Endothelial cell of umbilical vein (primary cell): ENCODE data around the gene TIPIN. TPM values are rescaled to one million over a fixed set of nuclear protein-coding genes. Genes with fewer than 3 reads are reported as not detected.

ENCODE experiments used
- BruUV-seq: library from RNA; stranded (reverse); fragments of 400-500 nt; replicated peaks from 2 replicates; lab custom pipeline; 2021; lab: Mats Ljungman, UMichigan
- CTCF ChIA-PET: fragments of 300-600, 350-600 bp; sonication (Branson Sonifier 250); formaldehyde crosslinking; loops from one replicate; lab custom pipeline; 2021; ENCODE audit warnings: antibody characterized with exemption, inconsistent platforms; lab: Charles Lee
- POLR2A ChIA-PET: fragments of 300-600, 350-600 bp; sonication (Branson Sonifier 250); formaldehyde crosslinking; loops from one replicate; lab custom pipeline; 2021; ENCODE audit warnings: antibody characterized with exemption, inconsistent platforms; lab: Charles Lee
- DNase-seq: peaks from one replicate; pipeline ENCODE4 v3.0.0-alpha.2; 2011; ENCODE audit warnings: low read depth, low spot score
- FAIRE-seq: peaks from 2 replicates; lab custom pipeline; 2011; peaks lifted over from hg19 to GRCh38; lab: Jason Lieb, UNC
- H2AFZ ChIP-seq: 2 replicates; pipeline ENCODE4 v1.6.0; 2012; ENCODE audit warnings: low read depth, low read length, control low read depth, inconsistent platforms
- H3K27ac ChIP-seq: 2 replicates; pipeline ENCODE4 v1.5.1; 2011; ENCODE audit warnings: low read depth, mild to moderate bottlenecking, control low read depth, low read length, moderate library complexity; ENCODE audit not compliant: insufficient read depth
- H3K27me3 ChIP-seq, 2 experiments: 2 replicates each; pipeline versions ENCODE4 v1.6.0 to v1.6.1; 2011; ENCODE audit warnings: low read length in 2 of 2, mixed read lengths in 1 of 2; ENCODE audit not compliant: control insufficient read depth in 2 of 2, insufficient read depth in 2 of 2
- H3K36me3 ChIP-seq, 2 experiments: 2 replicates in 1 of 2; 3 replicates in 1 of 2; pipeline ENCODE4 v1.5.1; 2011; ENCODE audit warnings: low read length in 2 of 2, mild to moderate bottlenecking in 1 of 2, moderate library complexity in 1 of 2; ENCODE audit not compliant: control insufficient read depth in 2 of 2, insufficient read depth in 2 of 2; ENCODE audit errors: extremely low read depth in 1 of 2
- H3K4me1 ChIP-seq: 3 replicates; pipeline ENCODE4 v1.5.1; 2011; ENCODE audit warnings: mild to moderate bottlenecking, low read length; ENCODE audit not compliant: control insufficient read depth, insufficient read depth; ENCODE audit errors: extremely low read depth
- H3K4me2 ChIP-seq: 2 replicates; pipeline ENCODE4 v1.6.1; 2011; ENCODE audit warnings: low read length, control low read depth, mixed read lengths; ENCODE audit not compliant: insufficient read depth
- H3K4me3 ChIP-seq, 3 experiments: fragments of 200-600 bp in 1 of 3; sonication (generic), shearing (Covaris generic) in 1 of 3; replicated peaks in 1 of 3; 2 replicates each; pipeline ENCODE4 v1.5.1; 2011 to 2016; ENCODE audit warnings: control low read depth in 3 of 3, low read length in 3 of 3, mild to moderate bottlenecking in 2 of 3, inconsistent platforms in 1 of 3, low read depth in 1 of 3, moderate library complexity in 1 of 3; ENCODE audit not compliant: insufficient read depth in 1 of 3
- H3K79me2 ChIP-seq: 2 replicates; pipeline ENCODE4 v1.6.0; 2012; ENCODE audit warnings: low read length, inconsistent platforms; ENCODE audit not compliant: control insufficient read depth, insufficient read depth
- H3K9ac ChIP-seq: replicated peaks from 2 replicates; pipeline ENCODE3; 2011; ENCODE audit warnings: low read length, control low read depth; ENCODE audit not compliant: insufficient read depth; ENCODE audit errors: extremely low read depth
- H3K9me1 ChIP-seq: replicated peaks from 3 replicates; pipeline ENCODE4 v1.6.0; 2011; ENCODE audit warnings: mild to moderate bottlenecking, low read length; ENCODE audit not compliant: control insufficient read depth, insufficient read depth; ENCODE audit errors: extremely low read depth
- H3K9me3 ChIP-seq: replicated peaks from 2 replicates; pipeline ENCODE4 v1.5.1; 2012; ENCODE audit warnings: low read length, inconsistent platforms; ENCODE audit not compliant: control insufficient read depth, insufficient read depth
- H4K20me1 ChIP-seq: replicated peaks from 2 replicates; pipeline ENCODE3; 2011; ENCODE audit warnings: mild to moderate bottlenecking, low read length; ENCODE audit not compliant: control insufficient read depth, insufficient read depth; ENCODE audit errors: extremely low read depth
- EZH2 ChIP-seq: IDR thresholded peaks from 2 replicates; pipeline ENCODE4 v1.6.1; 2012; ENCODE audit warnings: borderline replicate concordance, low read depth, mild to moderate bottlenecking, moderate library complexity, low read length, inconsistent platforms; ENCODE audit not compliant: severe bottlenecking
- FOS ChIP-seq: IDR thresholded peaks from 2 replicates; pipeline ENCODE4 v1.6.1; 2011; ENCODE audit warnings: mild to moderate bottlenecking, low read length, moderate library complexity, borderline replicate concordance; ENCODE audit not compliant: insufficient read depth
- POLR2A ChIP-seq: IDR thresholded peaks from 2 replicates; pipeline ENCODE4 v1.6.1; 2012; ENCODE audit warnings: low read depth, mild to moderate bottlenecking, control low read depth, low read length
- dilution Hi-C: fragments of 300-500 bp; cut with MboI; formaldehyde crosslinking; loops from one replicate; pipeline ENCODE4 v1.15.0; 2019; ENCODE audit warnings: low sequenced_read_pairs; ENCODE audit not compliant: extremely low pct_ligation_motif_present
- intact Hi-C: fragments of 100-400 bp; cut with micrococcal nuclease; formaldehyde crosslinking; loops from one replicate; pipeline ENCODE4 v1.10.0; 2022
- polyA plus RNA-seq, 4 experiments: library from polyadenylated mRNA; depleted of rRNA in 3 of 4; stranded (reverse) in 3 of 4; unstranded in 1 of 4; fragments of >200 nt; gene quantifications; 2 replicates each; pipeline versions ENCODE4 v1.2.1 to v1.2.3, GENCODE V29; 2011 to 2012; ENCODE audit warnings: missing spikeins in 1 of 4
- total RNA-seq: library from RNA; stranded (reverse); gene quantifications from 2 replicates; pipeline ENCODE4 v1.2.3, GENCODE V29; 2021
- TF ChIP-seq, protein P1 (sequence below): IDR thresholded peaks from 2 replicates; pipeline ENCODE4 v1.6.1; 2011; ENCODE audit not compliant: insufficient read depth, insufficient read length
- TF ChIP-seq, protein P2 (sequence below), 2 donors: IDR thresholded peaks; 1 replicate in 1 of 2; 2 replicates in 1 of 2; pipeline ENCODE4 v1.5.1; 2011; ENCODE audit warnings: low read length in 2 of 2, mild to moderate bottlenecking in 2 of 2, moderate library complexity in 2 of 2, control low read depth in 1 of 2, inconsistent platforms in 1 of 2, low read depth in 1 of 2; ENCODE audit not compliant: insufficient read depth in 1 of 2; ENCODE audit errors: extremely low read depth in 1 of 2

Gene TIPIN
- total and polyA plus RNA-seq, 2 donors (not counting 3 experiments of a cell fraction or from before 2014, with no cell fraction given) = 3.6 to 15.4 TPM

DNA sequence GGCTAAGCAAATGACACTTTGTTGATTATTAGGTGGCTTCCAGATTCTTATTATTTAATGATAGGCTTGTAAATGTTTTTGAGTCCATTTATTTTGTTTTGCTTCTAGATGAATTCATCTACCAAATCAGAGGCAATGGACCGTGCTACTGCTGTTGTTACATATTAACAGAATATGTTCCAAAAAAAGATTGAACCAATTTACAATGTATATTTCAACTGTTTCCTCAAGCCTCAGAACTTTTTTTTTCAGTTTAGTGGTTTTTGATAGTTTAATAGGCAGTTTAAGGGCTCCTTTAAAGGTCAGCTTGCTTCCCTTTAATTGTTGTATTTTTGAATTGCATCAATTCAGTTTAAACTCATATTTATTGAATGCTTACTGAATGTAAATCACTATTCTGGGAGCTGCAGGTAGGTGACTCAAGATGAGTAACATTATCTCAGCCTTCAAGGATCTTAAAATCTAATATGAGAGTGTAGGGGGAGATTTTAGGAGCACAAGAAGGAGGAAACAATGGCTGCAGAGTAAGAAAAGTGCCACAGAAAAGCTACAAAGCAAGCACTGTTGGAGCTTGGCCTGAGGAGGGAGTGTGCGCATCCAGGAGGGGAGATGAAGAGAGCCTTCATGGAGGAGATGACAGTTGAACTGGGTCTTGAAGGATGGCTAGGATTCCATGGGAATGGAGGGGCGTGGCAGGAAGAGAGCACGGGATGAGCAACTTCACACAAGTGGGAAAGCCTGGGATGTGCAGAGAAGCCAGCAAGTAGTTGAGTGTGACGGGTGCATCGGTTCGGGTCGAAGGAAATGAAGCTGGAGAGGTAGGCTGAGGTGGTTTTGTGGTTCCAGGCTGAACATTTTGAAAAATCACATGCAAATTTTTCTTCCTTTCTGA is 44.9 kb upstream of the TIPIN start:
- CTCF ChIA-PET = interaction anchor here (1.0 to 1.7 kb wide), 2 partner anchors 13 to 97 kb away, joined by 5 to 7 read pairs; no protein-coding TSS in a partner anchor
- peaks cover 2% of the 10 kb centered on the region for H4K20me1 ChIP-seq
- H3K4me3 ChIP-seq = no peak overlapping the region
- TF ChIP-seq POLR2A (no peak), EZH2 (no peak)
- TF ChIP-seq, protein P1, sequence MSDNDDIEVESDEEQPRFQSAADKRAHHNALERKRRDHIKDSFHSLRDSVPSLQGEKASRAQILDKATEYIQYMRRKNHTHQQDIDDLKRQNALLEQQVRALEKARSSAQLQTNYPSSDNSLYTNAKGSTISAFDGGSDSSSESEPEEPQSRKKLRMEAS = no peak
- no peaks in the 10 kb centered on the region for H3K9me1 ChIP-seq
- H3K27ac ChIP-seq = no peak overlapping the region
- no peak overlapping the region for H2AFZ ChIP-seq
- no TSS peak for BruUV-seq
- POLR2A ChIA-PET = no interaction called here
- H3K9ac ChIP-seq = no peak overlapping the region
- no peaks in the 10 kb centered on the region for H3K36me3 ChIP-seq
- peaks cover 31% of the 10 kb centered on the region for H3K4me1 ChIP-seq
- H3K4me2 ChIP-seq = no peak overlapping the region
- FAIRE-seq (no peak), DNase-seq (no peak)
- dilution Hi-C loops (loop anchor here (25.0 kb wide), 1 partner anchor 89 kb away; no protein-coding TSS in a partner anchor), intact Hi-C loops (no loop called here)
- H3K79me2 ChIP-seq = peaks cover 85% of the 10 kb centered on the region
- no peaks in the 10 kb centered on the region for H3K27me3 ChIP-seq
- no peaks in the 10 kb centered on the region for H3K9me3 ChIP-seq

DNA sequence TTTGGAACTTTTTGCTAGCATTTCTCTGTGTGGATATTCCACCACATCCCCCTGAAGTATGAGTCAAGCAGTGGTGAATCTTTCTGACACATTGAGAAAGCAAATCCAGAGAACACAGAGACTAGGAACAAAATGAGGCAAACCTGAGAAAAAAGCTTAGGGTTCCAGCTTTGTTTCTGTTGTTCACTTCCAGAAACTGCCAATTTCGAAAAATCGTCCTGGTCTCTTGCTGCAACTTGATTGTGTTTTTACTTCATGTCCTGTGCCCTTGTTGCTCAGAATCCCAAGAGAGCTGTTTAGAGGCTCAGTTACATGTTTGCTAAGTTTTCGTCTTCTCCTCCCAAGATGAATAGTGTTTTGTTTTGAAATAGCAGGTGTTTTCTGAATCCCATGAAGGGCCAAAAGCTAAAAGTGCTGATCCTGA is 43.9 kb upstream of the TIPIN start:
- no peak overlapping the region for H2AFZ ChIP-seq
- dilution Hi-C loops (loop anchor here (25.0 kb wide), 1 partner anchor 88 kb away; no protein-coding TSS in a partner anchor), intact Hi-C loops (no loop called here)
- TF ChIP-seq, protein P2, sequence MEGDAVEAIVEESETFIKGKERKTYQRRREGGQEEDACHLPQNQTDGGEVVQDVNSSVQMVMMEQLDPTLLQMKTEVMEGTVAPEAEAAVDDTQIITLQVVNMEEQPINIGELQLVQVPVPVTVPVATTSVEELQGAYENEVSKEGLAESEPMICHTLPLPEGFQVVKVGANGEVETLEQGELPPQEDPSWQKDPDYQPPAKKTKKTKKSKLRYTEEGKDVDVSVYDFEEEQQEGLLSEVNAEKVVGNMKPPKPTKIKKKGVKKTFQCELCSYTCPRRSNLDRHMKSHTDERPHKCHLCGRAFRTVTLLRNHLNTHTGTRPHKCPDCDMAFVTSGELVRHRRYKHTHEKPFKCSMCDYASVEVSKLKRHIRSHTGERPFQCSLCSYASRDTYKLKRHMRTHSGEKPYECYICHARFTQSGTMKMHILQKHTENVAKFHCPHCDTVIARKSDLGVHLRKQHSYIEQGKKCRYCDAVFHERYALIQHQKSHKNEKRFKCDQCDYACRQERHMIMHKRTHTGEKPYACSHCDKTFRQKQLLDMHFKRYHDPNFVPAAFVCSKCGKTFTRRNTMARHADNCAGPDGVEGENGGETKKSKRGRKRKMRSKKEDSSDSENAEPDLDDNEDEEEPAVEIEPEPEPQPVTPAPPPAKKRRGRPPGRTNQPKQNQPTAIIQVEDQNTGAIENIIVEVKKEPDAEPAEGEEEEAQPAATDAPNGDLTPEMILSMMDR (IDR thresholded peaks at IDR 0.05; ENCODE audit: extremely low read depth in 1 of 2, insufficient read depth in 1 of 2, low read depth in 1 of 2, low read length in 2 of 2) = no peak
- no peak for TF ChIP-seq FOS
- H3K9me3 ChIP-seq = no peaks in the 10 kb centered on the region
- H4K20me1 ChIP-seq = peaks cover 2% of the 10 kb centered on the region
- no peaks in the 10 kb centered on the region for H3K27me3 ChIP-seq
- H3K9me1 ChIP-seq = no peaks in the 10 kb centered on the region
- H3K36me3 ChIP-seq = no peaks in the 10 kb centered on the region
- H3K27ac ChIP-seq = no peak overlapping the region
- FAIRE-seq (peak; percentile 21), DNase-seq (no peak)
- POLR2A ChIA-PET = no interaction called here
- H3K79me2 ChIP-seq = peaks cover 89% of the 10 kb centered on the region
- CTCF ChIA-PET = interaction anchor here (0.9 to 1.7 kb wide), 2 partner anchors 15 to 98 kb away, joined by 4 to 7 read pairs; no protein-coding TSS in a partner anchor
- BruUV-seq = no TSS peak
- H3K4me1 ChIP-seq = peaks cover 21% of the 10 kb centered on the region
- H3K4me3 ChIP-seq = no peak overlapping the region
- no peak overlapping the region for H3K4me2 ChIP-seq
- H3K9ac ChIP-seq = no peak overlapping the region
